ENCODE data around the gene CYGB.
"Not testable (repeated sequence)": the region's sequence is repeated elsewhere in the genome, so short reads cannot be mapped to it uniquely, and the experiment has no call there.

CYGB gene

DNA sequence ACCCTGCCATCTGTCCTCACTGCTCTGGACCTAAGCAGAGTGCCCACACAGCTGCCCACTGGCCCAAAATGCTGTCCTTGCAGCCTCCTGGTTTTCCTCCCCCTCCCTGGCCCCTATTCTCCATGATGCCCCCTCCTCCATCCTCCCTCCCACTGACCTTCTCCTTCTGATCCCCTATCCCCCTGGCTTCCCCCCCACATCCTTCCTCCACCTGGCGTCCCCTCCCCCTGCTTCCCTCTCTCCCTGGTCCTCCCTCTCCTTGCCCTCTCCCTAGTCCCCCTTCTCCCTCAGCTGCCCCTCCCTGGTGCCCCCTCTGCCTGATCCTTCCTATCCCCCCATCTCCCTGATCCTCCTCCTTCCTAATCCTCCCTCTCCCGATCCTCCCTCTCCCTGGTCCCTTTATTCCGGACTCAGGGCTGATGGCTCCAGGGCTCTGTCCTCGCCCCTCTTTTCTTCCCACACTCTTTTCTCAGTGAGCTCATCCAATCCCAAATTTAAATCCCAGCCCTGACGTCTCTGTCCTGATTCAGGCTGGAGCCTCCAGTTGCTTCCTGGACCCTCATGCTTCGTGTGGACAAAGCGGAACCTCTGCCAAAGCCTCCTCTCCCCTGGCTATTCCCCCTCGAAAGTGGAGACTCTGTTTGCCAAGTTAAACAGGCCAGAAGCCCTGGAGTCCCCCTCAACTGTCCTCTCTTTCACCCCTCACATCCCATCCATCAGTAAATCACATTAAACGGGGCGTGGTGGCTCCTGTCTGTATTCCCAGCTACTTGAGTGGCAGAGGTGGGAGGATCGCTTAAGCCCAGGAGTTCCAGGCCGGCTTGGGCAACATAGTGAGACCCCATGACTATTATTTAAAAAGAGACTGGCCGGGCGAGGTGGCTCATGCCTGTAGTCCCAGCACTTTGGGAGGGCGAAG, 18.2 kb downstream of the CYGB start:
- no peak for DNase-seq

DNA sequence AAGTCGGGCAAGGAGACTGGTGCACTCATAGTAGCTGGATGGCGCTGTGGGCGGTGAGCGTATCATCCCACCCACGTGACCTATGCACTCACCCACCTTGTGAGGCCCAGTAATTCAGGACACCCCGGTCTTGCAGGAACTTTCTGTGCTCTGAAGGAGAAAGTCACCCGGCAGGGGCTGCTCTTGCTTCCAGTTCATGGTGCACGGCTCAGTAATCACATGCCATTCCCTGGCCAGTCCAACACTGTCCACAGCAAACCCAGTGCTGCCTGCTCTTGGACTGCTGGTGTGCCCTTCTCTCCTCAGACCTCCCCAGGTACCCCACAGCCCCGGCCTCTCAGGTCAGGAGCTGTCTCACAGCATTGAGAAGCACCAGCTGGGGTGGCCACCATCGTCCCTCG, 19.9 kb downstream of the CYGB start:
- DNase-seq = no peak

DNA sequence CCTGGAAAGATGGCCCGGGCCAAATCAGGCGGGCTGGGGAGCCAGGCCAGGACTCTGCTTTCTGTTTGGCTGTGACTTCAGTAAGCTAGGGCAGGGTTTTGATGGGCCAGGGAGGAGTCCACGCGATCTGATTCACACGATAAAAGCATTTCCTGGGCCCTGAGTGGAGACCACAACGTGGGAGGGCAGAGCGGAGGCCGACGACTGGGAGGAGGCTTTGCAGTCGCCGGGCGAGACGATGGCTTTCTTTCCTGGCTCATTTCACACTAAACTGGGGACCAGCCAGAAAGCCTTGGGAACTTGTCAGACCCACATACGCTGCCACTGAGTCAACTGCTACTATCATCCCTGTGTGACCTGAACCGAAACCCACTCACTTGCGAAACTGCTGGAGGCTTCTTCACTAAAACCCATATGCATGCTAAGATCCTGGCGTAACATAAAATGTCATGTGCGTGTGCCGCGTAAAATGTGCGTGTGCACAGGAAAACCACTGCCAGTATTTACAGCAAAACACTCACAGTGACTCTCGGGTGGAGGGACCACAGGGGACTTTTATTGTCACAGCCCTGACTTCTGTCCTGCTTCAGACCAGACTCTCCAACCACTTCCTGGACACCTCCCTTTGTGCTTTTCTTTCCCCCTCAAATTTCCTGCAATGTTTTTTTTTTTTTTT, 22.1 kb downstream of the CYGB start:
- no peak for DNase-seq

DNA sequence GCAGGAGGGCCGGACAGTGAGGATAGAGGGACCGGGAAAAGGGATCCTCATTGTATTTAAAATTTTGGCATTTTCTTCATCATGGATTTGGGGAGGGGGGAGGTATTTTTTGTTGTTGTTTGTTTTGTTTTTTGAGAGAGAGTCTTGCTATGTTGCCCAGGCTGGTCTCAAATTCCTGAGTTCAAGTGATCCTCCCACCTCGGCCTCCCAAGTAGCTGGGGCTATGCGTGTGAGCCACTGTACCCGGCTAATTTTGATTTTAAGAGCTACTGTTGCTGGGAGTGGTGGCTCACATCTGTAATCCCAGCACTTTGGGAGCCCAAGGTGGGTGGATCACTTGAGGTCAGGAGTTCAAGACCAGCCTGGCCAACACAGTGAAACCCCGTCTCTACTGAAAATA, 23.2 kb downstream of the CYGB start:
- DNase-seq = not testable (repeated sequence)

DNA sequence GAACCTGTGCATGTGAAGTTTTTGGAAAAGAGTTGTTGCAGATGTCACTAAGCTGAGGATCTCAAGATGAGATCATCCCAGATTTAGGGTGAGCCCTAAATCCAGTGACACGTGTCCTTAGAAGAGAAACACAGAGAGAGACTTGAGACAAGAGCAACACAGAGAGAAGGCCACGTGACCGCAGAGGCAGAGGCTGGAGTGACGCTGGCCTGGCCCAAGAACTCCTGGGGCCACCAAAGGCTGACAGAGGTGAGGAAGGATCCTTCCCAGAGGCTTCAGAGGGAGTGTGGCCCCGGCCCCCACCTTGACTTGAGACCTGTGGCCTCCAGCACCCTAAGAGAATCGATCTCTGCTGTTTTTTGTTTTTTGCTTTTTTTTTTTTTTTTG, 24.2 kb downstream of the CYGB start:
- no peak for DNase-seq

DNA sequence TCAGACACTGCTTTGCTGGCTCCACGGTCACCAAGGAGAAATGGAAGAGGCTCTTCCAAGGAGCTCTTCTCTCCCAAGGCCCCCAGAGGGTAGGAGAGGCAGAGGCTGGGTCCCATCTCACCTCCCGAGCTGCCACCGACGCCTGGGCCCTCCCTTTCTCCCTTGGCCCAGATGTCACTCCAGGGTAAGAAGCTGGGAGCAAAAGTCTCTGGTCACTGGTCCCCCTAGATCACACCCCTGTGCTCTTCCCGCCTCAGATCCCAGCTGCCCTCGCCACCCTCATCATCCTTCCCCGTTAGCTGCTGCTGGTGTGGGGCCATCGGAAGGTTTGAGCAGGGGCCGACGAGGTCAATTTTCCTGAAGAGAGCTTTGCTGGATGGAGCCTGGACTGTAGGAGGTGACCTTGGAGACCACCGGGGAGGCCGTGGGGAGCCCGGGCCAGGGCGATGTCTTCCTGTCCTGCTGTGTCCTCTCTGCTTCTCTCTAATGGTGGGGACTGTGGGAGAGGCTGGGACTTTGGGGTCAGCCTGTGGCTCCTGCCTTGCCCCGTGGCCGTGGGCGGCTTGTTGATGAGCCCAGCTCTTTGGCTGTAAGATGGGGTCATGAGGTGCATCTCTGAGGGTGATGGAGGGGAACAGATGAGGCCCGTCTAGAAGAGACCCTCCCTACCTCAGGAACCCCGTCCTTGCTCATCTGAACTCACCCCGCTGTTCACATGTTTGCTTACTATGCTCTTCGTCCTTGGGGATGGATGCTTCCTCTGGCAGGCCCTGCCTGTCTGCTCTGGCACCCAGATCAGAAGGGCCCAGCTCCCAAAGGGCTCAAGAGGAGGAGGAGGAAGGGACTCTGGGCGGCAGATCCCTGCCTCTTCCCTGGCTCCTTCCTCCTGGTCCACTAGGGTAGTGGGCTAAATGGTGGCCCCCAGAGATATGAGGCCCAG, 24.9 kb downstream of the CYGB start:
- no peak for DNase-seq

DNA sequence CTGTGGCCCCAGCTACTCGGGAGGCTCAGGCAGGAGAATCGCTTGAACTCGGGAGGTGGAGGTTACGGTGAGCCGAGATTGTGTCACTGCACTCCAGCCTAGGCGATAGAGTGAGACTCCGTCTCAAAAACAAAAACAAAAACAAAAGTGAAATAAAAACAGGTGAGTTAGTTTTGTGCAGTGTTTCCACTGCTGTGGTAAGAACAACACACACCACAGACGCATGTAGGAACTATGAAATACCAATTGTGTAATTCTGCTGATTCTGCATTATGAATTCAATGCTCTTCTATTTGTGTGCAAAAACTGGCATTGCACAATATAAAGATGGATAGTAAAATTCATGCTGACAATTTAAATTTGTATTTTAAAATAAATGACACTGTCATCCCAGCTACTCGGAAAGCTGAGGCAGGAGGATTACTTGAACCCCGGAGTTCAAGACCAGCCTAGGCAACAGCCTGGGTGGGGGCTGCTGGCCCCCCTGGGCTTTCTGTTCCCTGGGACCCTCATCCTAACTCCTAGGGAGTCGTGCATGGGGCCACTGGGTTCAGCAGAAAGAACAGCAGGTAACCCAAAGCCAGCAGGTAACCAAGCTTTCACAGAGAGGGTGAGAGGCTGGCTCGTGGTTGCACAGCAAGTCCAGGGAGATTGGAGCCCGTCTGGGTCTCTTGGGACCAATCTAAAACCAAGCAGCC, 25.7 kb downstream of the CYGB start:
- no peak for DNase-seq

DNA sequence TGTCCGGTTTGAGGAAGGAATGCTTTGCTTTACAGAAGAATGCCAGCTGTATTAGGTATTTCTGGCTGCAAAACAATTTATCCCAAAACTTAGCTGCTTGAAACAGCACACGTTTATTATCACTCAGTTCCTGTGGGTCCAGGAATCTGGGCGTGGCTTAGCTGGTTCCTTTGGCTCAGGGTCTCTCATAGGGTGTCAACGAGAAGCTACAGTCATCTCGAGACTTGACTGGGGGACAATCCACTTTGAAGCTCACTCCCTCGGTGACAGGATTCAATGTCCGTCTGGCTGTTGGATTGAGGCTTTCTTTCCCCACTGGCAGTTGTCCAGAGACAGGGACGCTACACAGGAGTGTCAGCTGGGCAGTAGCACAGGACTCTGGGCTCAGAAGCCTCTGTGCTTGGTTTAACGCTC, 26.7 kb downstream of the CYGB start:
- DNase-seq = no peak

DNA sequence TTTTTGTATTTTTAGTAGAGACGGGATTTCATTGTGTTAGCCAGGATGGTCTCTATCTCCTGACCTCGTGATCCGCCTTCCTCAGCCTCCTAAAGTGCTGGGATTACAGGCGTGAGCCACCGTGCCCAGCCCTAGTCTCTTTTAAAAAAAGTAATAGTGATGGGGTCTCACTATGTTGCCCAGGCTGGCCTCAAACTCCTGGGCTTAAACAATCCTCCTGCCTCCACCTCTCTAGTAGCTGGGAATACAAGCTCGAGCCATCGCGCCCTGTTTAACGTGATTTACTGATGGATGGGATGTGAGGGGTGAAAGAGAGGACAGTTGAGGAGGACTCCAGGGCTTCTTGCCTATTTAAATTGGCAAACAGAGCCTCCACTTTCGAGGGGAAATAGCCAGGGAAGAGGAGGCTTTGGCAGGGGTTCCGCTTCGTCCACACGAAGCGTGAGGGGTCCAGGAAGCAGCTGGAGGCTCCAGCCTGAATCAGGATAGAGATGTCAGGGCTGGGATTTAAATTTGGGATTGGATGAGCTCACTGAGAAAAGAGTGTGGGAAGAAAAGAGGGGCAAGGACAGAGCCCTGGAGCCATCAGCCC, 28.9 kb downstream of the CYGB start:
- not testable (repeated sequence) for DNase-seq

DNA sequence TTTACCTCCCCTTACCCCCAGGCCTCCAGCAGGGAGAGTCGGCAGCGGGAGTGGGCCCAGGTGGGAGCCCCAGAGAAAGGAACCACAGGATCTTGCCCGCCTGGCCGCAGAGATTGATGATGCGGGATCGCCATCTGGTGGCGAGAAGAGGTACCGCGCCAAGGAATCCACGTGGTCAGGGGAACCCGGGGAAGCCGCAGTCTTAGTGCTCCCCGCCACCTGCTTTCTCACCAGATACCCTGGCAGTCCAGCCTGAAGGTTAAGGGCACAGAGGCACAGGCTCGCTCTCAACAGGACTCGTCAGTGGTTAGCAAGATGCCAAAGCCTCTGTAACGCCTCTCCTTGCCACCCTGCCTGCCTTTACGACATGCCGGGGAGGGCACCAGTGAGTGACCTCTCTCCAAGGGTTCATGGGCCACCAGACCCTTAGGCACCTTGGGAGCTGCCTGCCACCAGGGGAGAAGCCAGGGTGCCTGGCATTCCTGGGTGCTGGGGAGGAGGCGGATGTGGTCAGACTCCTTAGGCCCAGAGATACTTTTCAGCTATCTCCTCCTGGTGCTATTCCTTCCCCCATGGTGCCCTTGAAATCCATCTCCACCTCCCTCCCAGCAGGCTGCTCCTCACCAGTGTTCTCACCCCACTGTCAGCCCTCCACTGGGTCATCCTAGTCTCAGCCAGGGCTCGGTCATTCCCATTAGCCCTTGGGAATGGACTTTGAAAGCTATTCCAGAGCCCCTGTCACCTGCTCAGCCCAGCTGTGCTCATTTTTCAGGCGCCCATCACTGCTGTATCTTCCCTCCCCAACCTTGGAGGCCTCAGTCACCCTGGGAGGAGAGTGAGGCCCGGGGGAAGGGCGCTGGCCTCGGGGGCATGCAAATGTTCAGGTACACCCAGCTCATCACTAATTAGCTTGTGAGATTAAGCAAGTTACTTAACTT, 30.8 kb downstream of the CYGB start:
- peak; percentile 74 for DNase-seq

DNA sequence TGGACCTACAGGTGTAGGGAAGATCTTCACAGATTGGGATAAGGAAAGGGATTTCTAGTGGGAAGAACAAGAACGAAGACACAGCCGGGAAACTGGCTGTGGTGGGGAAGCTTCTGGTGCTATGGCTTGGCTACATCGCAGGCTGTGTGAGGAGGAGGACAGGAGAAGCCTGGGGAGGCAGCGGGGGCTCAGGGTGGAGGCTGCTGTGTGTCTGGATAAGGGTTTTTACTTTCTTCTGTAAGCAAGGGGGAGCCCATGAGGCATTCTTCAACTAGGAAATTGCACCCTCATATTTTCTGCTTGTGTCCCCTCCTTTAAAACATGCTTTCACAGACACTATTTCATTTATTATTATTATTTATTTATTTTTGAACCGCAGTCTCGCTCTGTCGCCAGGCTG, 33.4 kb downstream of the CYGB start:
- peak; percentile 68 for DNase-seq

DNA sequence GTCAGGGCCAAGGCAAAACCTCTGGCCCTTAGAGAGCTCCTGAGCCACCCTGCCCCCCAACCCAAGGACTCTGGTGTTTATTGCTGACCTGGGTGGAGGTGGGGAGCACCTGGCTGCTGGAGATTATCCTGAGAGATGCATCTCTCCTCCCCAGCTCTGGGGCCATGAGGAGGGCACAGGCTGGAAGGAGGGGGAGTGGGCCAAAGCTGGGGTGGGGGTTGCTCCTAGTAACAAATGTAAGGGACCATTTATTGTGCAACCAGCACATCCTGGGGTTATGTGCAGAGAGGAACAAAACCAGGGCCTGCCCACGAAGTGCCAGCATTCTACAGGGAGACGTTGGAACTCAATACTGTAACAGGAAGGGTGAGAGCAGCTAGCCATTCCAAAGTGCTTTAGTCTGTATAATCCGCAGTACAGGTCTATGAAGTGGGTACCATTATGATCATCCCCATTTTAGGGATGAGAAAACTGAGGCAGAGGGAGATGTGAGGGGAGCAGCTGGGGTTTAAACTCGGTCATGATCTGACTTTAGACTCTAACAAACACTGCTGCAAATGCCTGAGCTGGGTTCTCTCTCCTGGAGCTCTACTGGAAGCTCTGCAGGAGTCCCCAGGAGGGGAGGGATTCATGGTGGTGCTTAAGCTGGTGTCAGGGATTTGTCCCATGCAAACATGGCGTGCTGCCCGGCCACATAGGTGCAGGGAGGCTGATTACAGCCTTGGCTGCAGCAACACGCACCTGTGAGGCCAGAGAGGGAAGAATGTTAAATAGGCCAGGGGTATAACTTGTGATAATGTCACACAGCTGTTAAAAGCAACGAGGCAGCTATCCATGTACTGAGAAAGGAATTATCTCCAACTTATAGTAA, 34.9 kb downstream of the CYGB start:
- DNase-seq = no peak

DNA sequence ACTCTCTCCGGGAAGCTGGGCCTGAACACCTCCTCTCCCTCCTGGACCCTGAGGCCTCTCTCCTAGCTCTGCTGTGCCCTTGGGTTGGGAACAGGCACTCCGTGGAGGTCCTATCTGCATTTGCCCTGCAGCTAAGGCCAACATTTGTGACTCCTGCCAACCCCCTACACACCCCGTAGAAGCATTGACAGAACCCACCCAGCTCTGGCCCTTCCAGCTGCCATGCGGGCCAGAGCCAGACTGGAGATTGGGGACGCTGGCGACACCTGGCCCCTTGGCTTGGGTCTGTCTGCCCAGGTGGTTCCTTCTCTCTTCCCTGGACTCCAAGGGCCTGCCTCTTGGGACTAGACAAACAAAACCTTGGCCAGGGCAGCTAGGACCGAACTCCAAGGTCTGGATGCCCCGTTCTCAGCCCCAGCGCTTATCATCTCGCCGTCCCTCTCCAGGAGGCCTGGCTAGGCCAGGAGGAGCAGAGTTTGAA, 35.6 kb downstream of the CYGB start:
- DNase-seq = no peak

DNA sequence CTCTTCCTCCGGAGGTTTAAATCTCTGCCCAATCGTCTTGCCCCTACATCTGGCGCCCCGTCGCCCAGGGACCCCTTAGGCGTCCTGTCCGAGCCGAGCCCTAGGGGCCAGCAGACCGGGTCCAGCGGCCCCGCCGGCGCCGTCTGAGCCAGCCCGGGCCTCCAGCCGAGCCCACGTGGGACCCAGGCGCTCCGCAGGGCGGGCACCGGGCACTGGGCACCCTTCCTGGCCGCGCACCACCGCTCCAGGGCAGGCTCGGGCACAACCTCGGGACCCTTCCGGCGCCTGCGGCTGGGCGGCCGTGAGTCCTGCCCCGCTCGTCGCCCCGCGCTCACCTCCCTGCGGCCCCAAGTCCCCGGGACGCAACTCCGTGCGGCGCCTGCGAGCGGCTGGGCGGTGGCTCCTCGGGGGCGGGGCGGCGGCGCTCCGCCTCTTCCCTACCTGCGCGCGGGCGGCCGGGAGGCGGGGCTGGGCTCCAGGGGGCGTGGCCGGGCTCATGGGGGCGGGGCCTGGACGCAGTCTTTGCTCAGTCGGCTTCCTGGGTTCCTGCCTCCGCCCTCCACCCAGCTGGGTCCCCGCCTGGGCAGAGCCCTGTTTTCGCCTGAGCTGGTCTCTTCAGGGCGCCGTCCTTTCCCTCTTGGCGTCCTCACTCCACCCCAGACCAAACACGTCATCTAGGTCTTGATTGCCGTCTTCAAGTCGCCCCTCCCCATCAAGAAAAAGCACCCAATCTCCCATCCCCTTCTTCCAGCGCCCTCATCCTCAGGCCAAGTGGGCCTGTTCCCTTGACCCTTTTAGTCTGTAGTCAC, 36.3 kb downstream of the CYGB start, which contains the start of gene RHBDF2:
TSS of gene RHBDF2 (minus strand) at position 406 of the 809 bp plus-strand sequence. CDS start 19,899 bp downstream, outside the sequence.
- DNase-seq = peak; percentile 91

DNA sequence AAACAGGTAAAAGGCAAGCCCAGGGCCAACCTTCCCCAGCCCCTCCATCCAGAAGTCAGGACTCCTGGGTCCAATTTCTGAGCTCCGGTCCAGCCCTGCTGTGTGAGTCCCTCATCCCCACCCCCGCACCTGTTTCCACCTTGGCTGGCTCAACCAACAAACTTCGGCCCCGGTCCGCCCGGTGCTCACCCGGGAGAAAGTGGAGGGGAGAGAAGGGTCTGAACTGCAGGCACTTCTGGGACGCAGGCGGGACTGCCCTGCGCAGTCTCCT, 36.8 kb downstream of the CYGB start:
- DNase-seq = no peak

DNA sequence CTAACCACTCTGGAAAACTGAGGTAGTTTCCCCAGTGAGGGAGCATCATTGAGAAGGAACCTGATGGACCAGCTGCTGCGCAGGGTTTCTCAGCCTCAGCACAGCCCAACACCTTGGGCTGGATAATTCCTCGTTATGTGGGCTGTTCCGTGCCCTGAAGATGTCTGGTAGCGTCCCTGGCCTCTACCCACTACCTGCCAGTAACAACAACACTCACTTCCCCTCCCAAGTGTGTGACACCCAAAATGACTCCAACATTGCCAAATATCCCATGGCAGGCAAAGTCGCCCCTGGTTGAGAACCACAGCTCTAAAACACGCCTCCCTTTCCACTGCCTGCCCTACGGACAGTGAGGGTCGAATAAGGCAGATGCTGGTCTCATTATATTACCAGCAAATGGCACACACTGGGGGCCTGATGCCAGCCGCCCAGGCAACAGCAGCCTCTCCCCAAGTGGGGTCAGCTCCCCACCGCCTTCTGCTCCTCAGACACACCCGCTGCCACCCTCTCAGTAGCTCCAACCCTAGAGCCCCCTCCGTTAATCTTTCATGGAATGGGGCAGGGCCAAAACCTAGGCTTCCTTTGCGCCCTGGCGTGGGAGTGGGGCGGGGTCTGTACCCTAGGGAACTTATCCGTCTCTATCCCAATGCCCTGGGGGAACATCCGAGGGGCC, 37.3 kb downstream of the CYGB start:
- no peak for DNase-seq

DNA sequence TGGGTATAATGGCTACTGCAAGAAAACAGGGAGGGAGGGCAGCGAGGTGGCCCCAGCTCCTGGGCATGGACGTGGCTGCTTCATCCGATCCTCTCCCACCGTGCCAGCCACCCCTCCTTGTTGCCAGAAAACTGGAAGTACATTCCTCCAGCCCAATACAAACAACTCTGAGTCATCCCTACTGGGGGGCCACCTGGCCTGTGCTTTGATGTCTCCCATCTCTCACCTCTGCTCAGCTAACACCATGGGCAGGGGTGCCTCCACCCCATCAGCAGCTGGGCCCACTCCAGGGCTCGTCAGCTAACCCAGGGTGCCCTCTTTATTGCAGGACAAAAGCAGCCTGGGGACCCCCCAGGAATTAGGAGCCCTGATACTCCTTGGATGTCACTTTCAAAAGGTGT, 38.2 kb downstream of the CYGB start:
- peak; percentile 48 for DNase-seq

DNA sequence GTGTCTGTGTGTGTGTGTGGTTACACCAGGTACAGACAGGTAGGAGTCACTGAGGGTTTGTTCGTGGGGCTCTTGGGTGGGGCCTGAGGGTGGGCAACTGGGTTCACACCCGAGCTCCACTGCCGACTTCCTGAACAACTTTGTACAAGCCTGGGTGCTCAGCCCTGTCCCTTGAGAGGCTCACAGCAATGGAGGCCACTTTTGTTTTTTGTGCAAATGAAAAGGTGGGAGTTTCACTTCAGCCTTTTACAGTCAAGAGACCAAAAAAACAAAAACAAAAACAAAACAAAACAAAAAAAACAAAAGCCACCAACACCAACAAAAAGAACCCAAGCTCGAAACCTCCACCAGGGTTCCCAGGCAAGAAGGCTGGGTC, 38.6 kb downstream of the CYGB start:
- no peak for DNase-seq

Measured in 8988T (cell line).